Spinal cord (tissue), 10 donors: ENCODE results near the gene AFF3. TPM values are rescaled to one million over a fixed set of nuclear protein-coding genes. Genes with fewer than 3 reads are reported as not detected.

Source experiments
- DNase-seq, 6 donors: peaks; one replicate each; pipeline versions ENCODE4 v3.0.0 to v3.0.0-alpha.2; 2013 to 2015; ENCODE audit warnings: low spot score in 6 of 6, low read depth in 4 of 6
- H3K27ac ChIP-seq: one replicate; pipeline ENCODE4 v1.5.1; 2013; ENCODE audit warnings: low read depth, low read length, control low read depth
- H3K27me3 ChIP-seq: one replicate; pipeline ENCODE4 v1.6.1; 2013; ENCODE audit warnings: low read length; ENCODE audit not compliant: control insufficient read depth, insufficient read depth
- H3K36me3 ChIP-seq: one replicate; pipeline ENCODE4 v1.6.1; 2013; ENCODE audit warnings: low read length; ENCODE audit not compliant: control insufficient read depth, insufficient read depth
- H3K4me1 ChIP-seq: one replicate; pipeline ENCODE4 v1.6.1; 2013; ENCODE audit warnings: low read length; ENCODE audit not compliant: control insufficient read depth, insufficient read depth
- H3K4me3 ChIP-seq: one replicate; pipeline ENCODE4 v1.5.1; 2013; ENCODE audit warnings: low read depth, low read length, control low read depth
- H3K9me3 ChIP-seq: one replicate; pipeline ENCODE4 v1.6.1; 2013; ENCODE audit warnings: low read length; ENCODE audit not compliant: control insufficient read depth, insufficient read depth
- WGBS: methylation state at CpG from one replicate; pipeline ENCODE4 v1.1.5; 2013; ENCODE audit warnings: missing lambda C conversion rate; ENCODE audit not compliant: insufficient coverage; 5-methylcytosine and 5-hydroxymethylcytosine counted together
- polyA plus RNA-seq, 2 donors: library from polyadenylated mRNA; unstranded; fragments of 120-200 nt; gene quantifications; one replicate each; pipeline ENCODE4 v1.2.1, GENCODE V29; 2013; ENCODE audit not compliant: insufficient read length in 2 of 2
- total RNA-seq, 2 donors: library from RNA; depleted of rRNA in 1 of 2; stranded (reverse); fragments of 120-200 nt in 1 of 2; fragments of >200 nt in 1 of 2; gene quantifications; one replicate each; pipeline versions ENCODE4 v1.2.3 to v1.2.4, GENCODE V29; 2013 to 2014
- donor health status: healthy.

Gene AFF3
- total and polyA plus RNA-seq, 4 donors, result 31.5 to 44.6 (median 42.4) TPM

DNA sequence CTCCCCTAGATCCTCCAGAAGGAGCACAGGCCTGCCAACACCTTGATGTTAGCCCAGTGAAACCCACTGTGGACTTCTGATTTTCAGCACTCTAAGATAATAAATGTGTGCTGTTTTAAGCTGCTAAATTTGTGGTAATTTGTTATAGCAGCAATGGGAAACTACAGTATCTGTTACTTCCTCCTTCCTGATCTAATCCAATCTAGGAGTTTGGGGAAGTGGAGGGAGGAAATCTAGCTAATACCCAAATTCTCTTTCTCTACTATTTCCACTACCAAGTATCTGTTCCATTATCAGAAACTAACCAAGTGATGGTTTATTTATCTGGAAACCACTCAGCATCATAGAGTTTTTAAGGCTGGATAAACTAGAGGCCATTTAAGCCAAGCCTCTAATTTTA lies 64.9 kb downstream of the AFF3 start:
- H3K36me3 ChIP-seq, result no peaks in the 10 kb centered on the region
- H3K4me1 ChIP-seq, result peaks cover 4% of the 10 kb centered on the region
- no peaks in the 10 kb centered on the region for H3K9me3 ChIP-seq
- no peaks in the 10 kb centered on the region for H3K27me3 ChIP-seq
- H3K27ac ChIP-seq, result no peak overlapping the region
- DNase-seq, result no peak
- no peak overlapping the region for H3K4me3 ChIP-seq

DNA sequence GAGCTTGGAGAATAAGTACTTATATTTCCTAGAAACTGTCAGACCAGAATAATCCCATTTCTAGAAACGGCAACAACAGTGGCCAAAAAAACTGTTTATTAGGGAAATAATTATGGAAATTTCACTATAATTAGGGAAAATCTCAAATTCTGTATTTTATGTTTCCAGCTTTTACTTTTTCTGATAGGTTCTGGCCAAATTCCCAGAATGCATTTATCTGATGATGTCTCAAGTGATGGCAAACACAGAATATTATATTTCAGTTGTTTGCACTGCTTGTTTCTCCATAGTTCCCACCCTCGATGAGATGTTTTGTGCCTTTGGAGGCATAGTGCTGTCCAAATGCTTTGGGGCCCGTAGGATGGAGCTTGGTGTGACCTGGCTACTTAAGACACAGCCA lies 66.9 kb downstream of the AFF3 start:
- H3K27me3 ChIP-seq, result no peaks in the 10 kb centered on the region
- no peaks in the 10 kb centered on the region for H3K36me3 ChIP-seq
- 100% methylated on average over 1 of the region's 3 CpGs for WGBS
- no peak for DNase-seq
- no peaks in the 10 kb centered on the region for H3K9me3 ChIP-seq
- no peak overlapping the region for H3K4me3 ChIP-seq
- H3K4me1 ChIP-seq, result peaks cover 11% of the 10 kb centered on the region
- no peak overlapping the region for H3K27ac ChIP-seq

- Histone ChIP-seq H3K4me1 (peaks cover 6% of the 10 kb centered on the region), H3K4me3 (no peak overlapping the region), H3K27ac (no peak overlapping the region), H3K36me3 (no peaks in the 10 kb centered on the region), H3K9me3 (no peaks in the 10 kb centered on the region), H3K27me3 (no peaks in the 10 kb centered on the region)
- WGBS, result 97% methylated on average over 3 of the region's 3 CpGs
- DNase-seq, result no peak
Observed at GRCh38 chr2:100073110-100073509, 69.3 kb downstream of the AFF3 start.

- Histone ChIP-seq H3K36me3 (no peaks in the 10 kb centered on the region), H3K27me3 (no peaks in the 10 kb centered on the region), H3K9me3 (no peaks in the 10 kb centered on the region), H3K4me3 (no peak overlapping the region), H3K27ac (no peak overlapping the region), H3K4me1 (peaks cover 6% of the 10 kb centered on the region)
- DNase-seq, result no peak
- WGBS, result 87% methylated on average over 2 of the region's 3 CpGs
Observed at GRCh38 chr2:100072503-100072902, 69.9 kb downstream of the AFF3 start.

GRCh38 chr2:100071335-100072043 lies 70.9 kb downstream of the AFF3 start:
- Histone ChIP-seq H3K27ac (no peak overlapping the region), H3K4me1 (peaks cover 6% of the 10 kb centered on the region), H3K4me3 (no peak overlapping the region), H3K9me3 (no peaks in the 10 kb centered on the region), H3K27me3 (no peaks in the 10 kb centered on the region), H3K36me3 (no peaks in the 10 kb centered on the region)
- no peak for DNase-seq
- WGBS, result 88% methylated on average over 2 of the region's 13 CpGs

- no peaks in the 10 kb centered on the region for H3K27me3 ChIP-seq
- peaks cover 6% of the 10 kb centered on the region for H3K4me1 ChIP-seq
- H3K4me3 ChIP-seq, result no peak overlapping the region
- no peak overlapping the region for H3K27ac ChIP-seq
- H3K36me3 ChIP-seq, result no peaks in the 10 kb centered on the region
- no peak for DNase-seq
- WGBS, result 70% methylated on average over 2 of the region's 4 CpGs
- H3K9me3 ChIP-seq, result no peaks in the 10 kb centered on the region
Observed at GRCh38 chr2:100070078-100070477, 72.3 kb downstream of the AFF3 start.

DNA sequence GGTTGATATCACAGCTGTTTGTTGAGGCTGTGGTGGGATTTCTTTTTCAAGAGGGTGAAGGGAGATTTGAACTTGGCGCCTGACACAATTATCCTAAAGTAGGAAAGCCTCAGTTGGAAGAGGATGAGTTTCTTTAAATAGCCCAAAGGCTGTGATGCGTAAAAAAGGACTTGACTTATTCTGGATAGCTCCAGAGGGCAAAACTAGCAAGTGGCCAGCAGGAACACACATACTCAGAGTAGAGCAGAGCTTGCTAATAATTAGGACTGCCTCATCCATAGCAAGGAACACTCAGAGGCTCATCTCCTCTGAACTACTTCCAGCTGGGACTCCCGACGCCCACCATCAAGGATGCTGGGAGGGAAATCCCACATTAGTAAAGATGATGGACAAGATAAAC lies 74.0 kb downstream of the AFF3 start:
- 100% methylated on average over 2 of the region's 4 CpGs for WGBS
- no peak for DNase-seq
- peaks cover 6% of the 10 kb centered on the region for H3K4me1 ChIP-seq

GRCh38 chr2:100067784-100068183 lies 74.6 kb downstream of the AFF3 start:
- WGBS, result 61% methylated on average over 3 of the region's 6 CpGs
- Histone ChIP-seq H3K4me3 (no peak overlapping the region), H3K36me3 (no peaks in the 10 kb centered on the region), H3K27me3 (no peaks in the 10 kb centered on the region), H3K9me3 (no peaks in the 10 kb centered on the region), H3K27ac (no peak overlapping the region), H3K4me1 (peaks cover 6% of the 10 kb centered on the region)
- no peak for DNase-seq

More for the DNA sequence above, 74.0 kb downstream of the AFF3 start:
- H3K27me3 ChIP-seq, result no peaks in the 10 kb centered on the region
- H3K36me3 ChIP-seq, result no peaks in the 10 kb centered on the region
- no peaks in the 10 kb centered on the region for H3K9me3 ChIP-seq
- no peak overlapping the region for H3K27ac ChIP-seq
- H3K4me3 ChIP-seq, result no peak overlapping the region

GRCh38 chr2:100066856-100067255 lies 75.5 kb downstream of the AFF3 start:
- Histone ChIP-seq H3K9me3 (no peaks in the 10 kb centered on the region), H3K4me3 (no peak overlapping the region), H3K4me1 (peaks cover 3% of the 10 kb centered on the region), H3K27ac (no peak overlapping the region), H3K27me3 (no peaks in the 10 kb centered on the region), H3K36me3 (no peaks in the 10 kb centered on the region)
- no CpG with 5 or more reads among the region's 5 CpGs for WGBS
- DNase-seq, result no peak

DNA sequence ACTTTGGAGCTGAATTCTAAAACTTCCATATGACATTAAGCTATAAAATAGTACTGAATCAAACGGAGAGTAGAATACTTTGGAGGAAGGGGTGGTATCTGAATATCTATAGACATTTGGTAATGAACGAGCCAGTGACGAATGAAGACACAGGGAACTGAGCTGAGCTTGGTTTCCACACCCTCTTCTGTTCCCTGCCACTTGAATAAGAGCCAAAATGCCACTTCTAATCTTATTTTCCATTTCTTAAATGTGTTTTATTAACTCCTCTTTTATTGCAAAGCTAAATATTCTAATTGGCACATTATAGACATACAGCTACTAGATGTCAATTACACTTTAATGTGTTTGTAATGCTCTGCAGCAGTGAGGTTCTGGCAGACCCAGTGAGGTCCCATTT lies 76.1 kb downstream of the AFF3 start:
- no CpG with 5 or more reads among the region's 3 CpGs for WGBS
- Histone ChIP-seq H3K27me3 (no peaks in the 10 kb centered on the region), H3K4me1 (peaks cover 2% of the 10 kb centered on the region), H3K4me3 (no peak overlapping the region), H3K9me3 (no peaks in the 10 kb centered on the region), H3K27ac (no peak overlapping the region), H3K36me3 (peaks cover 3% of the 10 kb centered on the region)
- peak in 1 of 6 donors; percentile 40 for DNase-seq
